AG04450 (cell line): ENCODE data around the gene IL18. TPM values are rescaled to one million over a fixed set of nuclear protein-coding genes. Genes with fewer than 3 reads are reported as not detected.

Experiments used
- CTCF ChIA-PET: fragments of 300-600, 350-600 bp; formaldehyde crosslinking; extraction: SDS; loops from one replicate; lab custom pipeline; 2022; ENCODE audit warnings: antibody characterized with exemption, inconsistent platforms; lab: Charles Lee
- POLR2A ChIA-PET: fragments of 350-600 bp; formaldehyde crosslinking; extraction: SDS; loops from one replicate; lab custom pipeline; 2021; ENCODE audit warnings: antibody characterized with exemption, inconsistent platforms; lab: Yijun Ruan, JAX
- DNase-seq: peaks from one replicate; pipeline ENCODE4 v3.0.0-alpha.2; 2011; ENCODE audit warnings: low read depth, low spot score
- H3K27ac ChIP-seq: one replicate; pipeline ENCODE4 v1.5.1; 2012; ENCODE audit warnings: low read depth, low read length, control low read depth
- H3K27me3 ChIP-seq: one replicate; pipeline ENCODE4 v1.6.0; 2012; ENCODE audit warnings: low read length; ENCODE audit not compliant: control insufficient read depth, insufficient read depth
- H3K4me3 ChIP-seq: 2 replicates; pipeline ENCODE4 v1.5.1; 2011; ENCODE audit warnings: mild to moderate bottlenecking, low read depth, low read length, control low read depth
- H3K9me3 ChIP-seq: 2 replicates; pipeline ENCODE4 v1.5.1; 2012; ENCODE audit warnings: low read length; ENCODE audit not compliant: control insufficient read depth, insufficient read depth
- polyA minus RNA-seq: library from RNA; depleted of rRNA, polyadenylated mRNA; stranded (reverse); fragments of >200 nt; gene quantifications from 2 replicates; pipeline ENCODE4 v1.2.3, GENCODE V29; 2011; rRNA and poly(A)+ RNA removed
- polyA plus RNA-seq: library from polyadenylated mRNA; depleted of rRNA; stranded (reverse); fragments of >200 nt; gene quantifications from 2 replicates; pipeline ENCODE4 v1.2.3, GENCODE V29; 2011; rRNA removed
- TF ChIP-seq, protein P1 (sequence below): IDR thresholded peaks from 2 replicates; pipeline ENCODE4 v1.5.1; 2011; ENCODE audit warnings: low read depth, low read length, control low read depth, inconsistent platforms

The IL18 gene
- polyA plus RNA-seq (0.12 and 0.46 TPM in 2 replicates), polyA minus RNA-seq (0.26 TPM in 1 of 2 replicates, not detected in the other)

DNA sequence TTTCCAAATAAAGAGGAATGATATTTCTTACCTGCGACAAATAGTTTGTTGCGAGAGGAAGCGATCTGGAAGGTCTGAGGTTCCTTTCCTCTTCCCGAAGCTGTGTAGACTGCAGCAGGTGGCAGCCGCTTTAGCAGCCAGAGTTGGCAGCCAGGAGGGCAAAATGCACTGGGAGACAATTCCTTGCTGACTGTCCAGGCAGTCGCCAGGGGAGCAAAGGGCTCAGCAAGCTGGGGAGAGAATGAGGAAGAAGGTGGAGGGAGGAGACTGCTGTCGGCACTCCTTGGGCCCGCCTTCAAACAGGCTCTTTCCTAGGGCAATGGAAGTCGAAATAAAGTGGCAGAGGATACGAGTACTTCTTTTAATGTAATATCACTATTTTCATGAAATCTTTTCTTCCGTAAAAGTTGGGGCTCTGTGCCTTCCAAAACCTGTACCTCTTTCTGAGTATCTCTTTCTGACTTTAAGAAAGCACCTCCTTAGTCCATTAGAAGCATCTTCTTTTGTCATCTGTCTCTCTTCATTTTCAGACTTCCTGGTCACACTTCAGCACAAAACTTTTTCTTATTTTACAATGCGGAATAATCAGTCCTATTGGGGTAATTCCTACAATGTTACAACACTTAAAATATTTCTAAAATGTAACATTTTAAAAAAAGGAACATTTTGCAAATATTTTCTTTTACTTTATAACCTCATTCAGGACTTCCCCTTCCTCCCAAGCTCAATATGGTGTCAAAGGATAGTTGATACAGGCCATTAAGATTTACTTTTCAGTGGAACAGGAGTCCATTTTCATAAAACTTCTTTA, at the start of gene IL18:
Gene IL18 (minus strand): TSS at position 220 of the 811 bp plus-strand sequence. CDS start 9,041 bp downstream, outside the sequence.
- Histone ChIP-seq H3K27ac (no peak within 1 kb of the TSS), H3K27me3 (no peaks in the 10 kb centered on the region), H3K9me3 (peaks cover 3% of the 10 kb centered on the region; the same call in 1 of the 2 replicates), H3K4me3 (no peak within 1 kb of the TSS)
- no peak for DNase-seq
- CTCF ChIA-PET: interaction anchor here (1.5 to 3.1 kb wide), 2 partner anchors 11 to 50 kb away, joined by 4 to 12 read pairs; partner anchors contain the start of gene BCO2
- POLR2A ChIA-PET: interaction anchor here (0.7 kb wide), 1 partner anchor 44 kb away, joined by 4 read pairs; no protein-coding TSS in a partner anchor
- TF ChIP-seq, protein P1, sequence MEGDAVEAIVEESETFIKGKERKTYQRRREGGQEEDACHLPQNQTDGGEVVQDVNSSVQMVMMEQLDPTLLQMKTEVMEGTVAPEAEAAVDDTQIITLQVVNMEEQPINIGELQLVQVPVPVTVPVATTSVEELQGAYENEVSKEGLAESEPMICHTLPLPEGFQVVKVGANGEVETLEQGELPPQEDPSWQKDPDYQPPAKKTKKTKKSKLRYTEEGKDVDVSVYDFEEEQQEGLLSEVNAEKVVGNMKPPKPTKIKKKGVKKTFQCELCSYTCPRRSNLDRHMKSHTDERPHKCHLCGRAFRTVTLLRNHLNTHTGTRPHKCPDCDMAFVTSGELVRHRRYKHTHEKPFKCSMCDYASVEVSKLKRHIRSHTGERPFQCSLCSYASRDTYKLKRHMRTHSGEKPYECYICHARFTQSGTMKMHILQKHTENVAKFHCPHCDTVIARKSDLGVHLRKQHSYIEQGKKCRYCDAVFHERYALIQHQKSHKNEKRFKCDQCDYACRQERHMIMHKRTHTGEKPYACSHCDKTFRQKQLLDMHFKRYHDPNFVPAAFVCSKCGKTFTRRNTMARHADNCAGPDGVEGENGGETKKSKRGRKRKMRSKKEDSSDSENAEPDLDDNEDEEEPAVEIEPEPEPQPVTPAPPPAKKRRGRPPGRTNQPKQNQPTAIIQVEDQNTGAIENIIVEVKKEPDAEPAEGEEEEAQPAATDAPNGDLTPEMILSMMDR: no peak

DNA sequence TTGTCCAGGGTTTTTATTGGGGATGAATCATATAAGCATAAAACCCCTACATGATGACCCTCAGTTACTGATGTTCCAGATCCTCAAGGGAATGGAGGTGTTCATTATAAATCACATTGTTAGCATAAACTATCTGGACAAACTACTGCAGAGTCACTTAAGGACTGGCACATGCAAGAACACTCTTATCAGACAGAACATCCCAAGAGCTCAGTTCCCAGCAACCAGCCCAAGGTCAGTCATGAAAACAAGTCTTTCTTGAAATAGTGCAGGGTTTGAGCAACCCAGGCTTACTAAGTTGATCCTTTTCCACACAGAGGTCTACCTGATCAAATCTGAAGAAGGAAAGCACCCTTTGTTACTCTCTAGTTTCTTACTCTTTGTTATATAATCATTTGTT, 48.8 kb upstream of the IL18 start:
- ChIA-PET POLR2A (no interaction called here), CTCF (interaction anchor here (0.5 to 1.6 kb wide), 4 partner anchors 20 to 100 kb away, joined by 3 to 12 read pairs (median 6); no protein-coding TSS in a partner anchor)
- no peaks in the 10 kb centered on the region for H3K27me3 ChIP-seq
- no peak for DNase-seq
- no peaks in the 10 kb centered on the region for H3K9me3 ChIP-seq
- TF ChIP-seq, protein P1: no peak
- H3K27ac ChIP-seq: no peak overlapping the region
- H3K4me3 ChIP-seq: no peak overlapping the region

DNA sequence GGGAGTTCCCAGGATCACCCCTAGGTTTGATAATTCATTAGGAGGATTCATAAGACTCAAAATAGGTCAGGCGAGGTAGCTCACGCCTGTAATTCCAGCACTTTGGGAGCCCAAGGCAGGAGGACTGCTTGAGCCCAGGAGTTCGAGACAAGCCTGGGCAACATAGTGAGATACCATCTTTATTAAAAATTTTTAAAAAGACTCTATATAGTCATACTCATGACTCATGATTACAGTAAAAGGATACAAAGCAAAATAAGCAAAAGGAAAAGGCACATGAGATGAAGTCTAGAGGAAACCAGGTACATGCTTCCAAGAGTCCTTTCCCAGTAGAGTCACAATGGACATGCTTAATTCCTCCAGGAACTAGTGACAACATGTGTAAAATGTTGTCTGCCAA, 48.4 kb upstream of the IL18 start:
- no peak for DNase-seq
- ChIA-PET POLR2A (no interaction called here), CTCF (interaction anchor here (0.5 to 1.6 kb wide), 4 partner anchors 20 to 99 kb away, joined by 3 to 12 read pairs (median 6); no protein-coding TSS in a partner anchor)
- Histone ChIP-seq H3K4me3 (no peak overlapping the region), H3K27me3 (no peaks in the 10 kb centered on the region), H3K9me3 (no peaks in the 10 kb centered on the region), H3K27ac (no peak overlapping the region)
- TF ChIP-seq, protein P1: no peak

DNA sequence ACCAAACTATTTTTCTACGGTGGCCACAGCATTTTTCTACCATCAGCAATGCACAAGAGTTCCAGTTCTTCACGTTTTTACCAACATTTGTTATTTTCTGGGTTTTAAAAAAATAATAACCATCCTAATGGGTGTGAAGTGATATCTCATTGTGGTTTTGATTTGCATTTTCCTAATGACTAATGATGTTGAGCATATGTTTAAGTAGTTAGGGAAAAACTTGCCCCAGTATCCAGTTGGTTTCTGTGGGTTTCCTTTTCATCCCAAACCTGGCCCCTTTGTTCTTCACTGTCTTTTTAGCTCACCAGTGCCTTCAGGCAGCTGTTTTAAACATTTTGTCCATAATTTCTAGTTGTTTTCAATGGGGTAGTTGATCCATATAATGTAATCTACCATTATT, 47.6 kb upstream of the IL18 start:
- no peaks in the 10 kb centered on the region for H3K27me3 ChIP-seq
- CTCF ChIA-PET: interaction anchor here (1.2 to 1.6 kb wide), 2 partner anchors 68 to 99 kb away, joined by 3 to 12 read pairs; no protein-coding TSS in a partner anchor
- H3K4me3 ChIP-seq: no peak overlapping the region
- no peak for DNase-seq
- POLR2A ChIA-PET: no interaction called here
- TF ChIP-seq, protein P1: no peak
- no peaks in the 10 kb centered on the region for H3K9me3 ChIP-seq
- H3K27ac ChIP-seq: no peak overlapping the region

DNA sequence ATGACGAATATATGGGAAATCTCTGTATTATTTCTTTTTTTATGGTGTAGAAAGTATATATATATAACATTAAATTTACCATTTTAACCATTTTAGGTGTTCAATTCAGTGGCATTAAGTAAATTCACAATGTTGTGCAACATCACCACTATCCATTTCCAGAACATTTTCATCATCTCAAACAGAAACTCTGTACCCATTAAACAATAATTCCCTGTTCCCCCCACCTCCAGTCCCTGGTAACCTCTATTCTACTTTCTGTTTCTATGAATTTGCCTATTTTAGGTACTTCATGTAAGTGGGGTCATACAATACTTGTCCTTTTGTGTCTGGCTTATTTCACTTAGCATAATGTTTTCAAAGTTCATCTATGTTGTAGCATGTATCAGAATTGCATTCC, 47.0 kb upstream of the IL18 start:
- DNase-seq: no peak
- Histone ChIP-seq H3K9me3 (peaks cover 4% of the 10 kb centered on the region; the same call in 1 of the 2 replicates), H3K27ac (no peak overlapping the region), H3K4me3 (no peak overlapping the region), H3K27me3 (no peaks in the 10 kb centered on the region)
- TF ChIP-seq, protein P1: no peak
- ChIA-PET CTCF (no interaction called here), POLR2A (no interaction called here)
